GM23248 (cell line): ENCODE measurements around the gene SHROOM2. TPM values are rescaled to one million over a fixed set of nuclear protein-coding genes. Genes with fewer than 3 reads are reported as not detected.

Source experiments
- DNase-seq: peaks from one replicate; pipeline ENCODE4 v3.0.0-alpha.2; 2015
- H2AFZ ChIP-seq: fragments of 200-600 bp; sonication (generic); 2 replicates; pipeline ENCODE4 v1.6.1; 2016; ENCODE audit warnings: antibody characterized with exemption
- H3F3A ChIP-seq: fragments of 200-600 bp; sonication (generic); 2 replicates; pipeline ENCODE4 v1.6.1; 2016; ENCODE audit warnings: mild to moderate bottlenecking, antibody characterized with exemption, mixed run types; ENCODE audit not compliant: insufficient read depth
- H3K27ac ChIP-seq: fragments of 200-600 bp; sonication (generic); 2 replicates; pipeline ENCODE4 v1.5.1; 2016; ENCODE audit warnings: mild to moderate bottlenecking
- H3K27me3 ChIP-seq: fragments of 200-600 bp; sonication (generic); replicated peaks from 2 replicates; pipeline ENCODE4 v1.6.1; 2016; ENCODE audit warnings: mild to moderate bottlenecking; ENCODE audit not compliant: insufficient read depth
- H3K36me3 ChIP-seq: fragments of 200-600 bp; sonication (generic); 2 replicates; pipeline ENCODE4 v1.6.1; 2016; ENCODE audit warnings: low read depth, mild to moderate bottlenecking
- H3K4me1 ChIP-seq: fragments of 200-600 bp; sonication (generic); 2 replicates; pipeline ENCODE4 v1.6.1; 2016; ENCODE audit warnings: mild to moderate bottlenecking; ENCODE audit not compliant: insufficient read depth
- H3K4me2 ChIP-seq: fragments of 200-600 bp; sonication (generic); one replicate; pipeline ENCODE4 v1.6.1; 2016; ENCODE audit warnings: mild to moderate bottlenecking; ENCODE audit not compliant: unreplicated experiment
- H3K4me3 ChIP-seq: fragments of 200-600 bp; sonication (generic); 2 replicates; pipeline ENCODE4 v1.5.1; 2016; ENCODE audit warnings: mild to moderate bottlenecking
- H3K79me2 ChIP-seq: fragments of 200-600 bp; sonication (generic); 2 replicates; pipeline ENCODE4 v1.6.1; 2016; ENCODE audit warnings: mild to moderate bottlenecking; ENCODE audit not compliant: insufficient read depth
- H3K9ac ChIP-seq: fragments of 200-600 bp; sonication (generic); 2 replicates; pipeline ENCODE4 v1.6.1; 2016; ENCODE audit warnings: mild to moderate bottlenecking
- H3K9me2 ChIP-seq: fragments of 200-600 bp; sonication (generic); 2 replicates; pipeline ENCODE4 v1.6.1; 2016; ENCODE audit warnings: mixed run types, mild to moderate bottlenecking, moderate library complexity; ENCODE audit not compliant: insufficient read depth
- H3K9me3 ChIP-seq: fragments of 200-600 bp; sonication (generic); one replicate; pipeline ENCODE4 v1.6.1; 2017; ENCODE audit warnings: low read depth
- H4K20me1 ChIP-seq: fragments of 200-600 bp; sonication (generic); 2 replicates; pipeline ENCODE4 v1.6.0; 2016; ENCODE audit not compliant: insufficient read depth
- EZH2 ChIP-seq: fragments of 200-600 bp; sonication (generic); IDR thresholded peaks from 2 replicates; pipeline ENCODE4 v1.6.1; 2018; ENCODE audit warnings: antibody characterized with exemption, mild to moderate bottlenecking; ENCODE audit not compliant: insufficient read depth, poor library complexity, severe bottlenecking
- EZH2phosphoT487 ChIP-seq: fragments of 200-600 bp; sonication (generic); IDR thresholded peaks from 2 replicates; pipeline ENCODE4 v1.6.1; 2018; ENCODE audit warnings: antibody characterized with exemption, moderate library complexity, mild to moderate bottlenecking, low read depth; ENCODE audit not compliant: insufficient read depth
- WGBS, 2 experiments: methylation state at CpG; one replicate each; pipeline ENCODE4 v1.1.6; 2015 to 2017; ENCODE audit warnings: low lambda C conversion rate in 2 of 2, low coverage in 1 of 2; ENCODE audit errors: missing lambda C conversion rate in 2 of 2; 5-methylcytosine and 5-hydroxymethylcytosine counted together
- in situ Hi-C: fragments of 300-500 bp; cut with MboI; formaldehyde crosslinking; loops from 2 replicates; pipeline ENCODE4 v1.15.0; 2020
- polyA plus RNA-seq: library from polyadenylated mRNA; unstranded; fragments of >200 nt; fragmentation: Nextera tagmentation; extraction: Ambion mirVana; gene quantifications from 2 replicates; pipeline ENCODE4 v1.2.1, GENCODE V29; 2016
- total RNA-seq: library from RNA; depleted of rRNA; stranded (reverse); fragments of >200 nt; shearing (Covaris generic); gene quantifications from 2 replicates; pipeline ENCODE4 v1.2.3, GENCODE V29; 2014

SHROOM2 gene
- total and polyA plus RNA-seq, 2 experiments from 2014 or later = 0.22 to 0.63 TPM

GRCh38 chrX:9992061-9992460 lies 205.8 kb downstream of the SHROOM2 start:
- H3K79me2 ChIP-seq = no peaks in the 10 kb centered on the region
- no peaks in the 10 kb centered on the region for H3K27me3 ChIP-seq
- no peak overlapping the region for H3K27ac ChIP-seq
- no peaks in the 10 kb centered on the region for H3K36me3 ChIP-seq
- no peaks in the 10 kb centered on the region for H4K20me1 ChIP-seq
- H3F3A ChIP-seq = no peaks in the 10 kb centered on the region
- no peak overlapping the region for H3K4me2 ChIP-seq
- no peak overlapping the region for H2AFZ ChIP-seq
- H3K9me2 ChIP-seq = no peaks in the 10 kb centered on the region
- H3K4me3 ChIP-seq = no peak overlapping the region
- 94 to 97% methylated on average over 20 to 24 of the region's 28 CpGs for WGBS, 2 experiments
- H3K9ac ChIP-seq = no peak overlapping the region
- in situ Hi-C loops = no loop called here
- no peak for TF ChIP-seq EZH2
- no peak for TF ChIP-seq EZH2phosphoT487
- H3K4me1 ChIP-seq = no peaks in the 10 kb centered on the region
- no peak for DNase-seq
- H3K9me3 ChIP-seq = no peaks in the 10 kb centered on the region

- no peaks in the 10 kb centered on the region for H4K20me1 ChIP-seq
- H3K27me3 ChIP-seq = no peaks in the 10 kb centered on the region
- 91 to 98% methylated on average over 6 to 16 of the region's 18 CpGs for WGBS, 2 experiments
- TF ChIP-seq EZH2phosphoT487 (no peak), EZH2 (no peak)
- no peak overlapping the region for H3K4me2 ChIP-seq
- no peaks in the 10 kb centered on the region for H3K36me3 ChIP-seq
- no peaks in the 10 kb centered on the region for H3K4me1 ChIP-seq
- no peaks in the 10 kb centered on the region for H3K9me2 ChIP-seq
- no peak overlapping the region for H3K4me3 ChIP-seq
- no peaks in the 10 kb centered on the region for H3K9me3 ChIP-seq
- no peak overlapping the region for H3K9ac ChIP-seq
- H3K27ac ChIP-seq = no peak overlapping the region
- H3K79me2 ChIP-seq = no peaks in the 10 kb centered on the region
- no peak overlapping the region for H2AFZ ChIP-seq
- no peaks in the 10 kb centered on the region for H3F3A ChIP-seq
- DNase-seq = no peak
- in situ Hi-C loops = no loop called here
Measured at GRCh38 chrX:9992724-9993123, 206.5 kb downstream of the SHROOM2 start.

GRCh38 chrX:9995855-9996339 lies 209.7 kb downstream of the SHROOM2 start:
- no peak overlapping the region for H3K27ac ChIP-seq
- no peaks in the 10 kb centered on the region for H3K27me3 ChIP-seq
- TF ChIP-seq EZH2phosphoT487 = no peak
- TF ChIP-seq EZH2 = no peak
- no peaks in the 10 kb centered on the region for H3K9me2 ChIP-seq
- H3F3A ChIP-seq = no peaks in the 10 kb centered on the region
- H4K20me1 ChIP-seq = no peaks in the 10 kb centered on the region
- DNase-seq = peak; percentile 85
- H3K4me3 ChIP-seq = peak overlapping the region; percentile 34; the same call in 1 of the 2 replicates
- no peaks in the 10 kb centered on the region for H3K9me3 ChIP-seq
- H3K79me2 ChIP-seq = no peaks in the 10 kb centered on the region
- no peaks in the 10 kb centered on the region for H3K4me1 ChIP-seq
- no peak overlapping the region; the same call in 1 of the 2 replicates for H2AFZ ChIP-seq
- in situ Hi-C loops = loop anchor here (5.0 kb wide), 1 partner anchor 116 kb away; no protein-coding TSS in a partner anchor
- H3K4me2 ChIP-seq = no peak overlapping the region
- no peaks in the 10 kb centered on the region for H3K36me3 ChIP-seq
- 4% methylated on average over 18 of the region's 18 CpGs for WGBS, 2 experiments
- no peak overlapping the region for H3K9ac ChIP-seq

- H3K4me1 ChIP-seq = no peaks in the 10 kb centered on the region
- H3K4me3 ChIP-seq = no peak overlapping the region
- H3K27me3 ChIP-seq = no peaks in the 10 kb centered on the region
- no peaks in the 10 kb centered on the region for H3F3A ChIP-seq
- H3K9ac ChIP-seq = no peak overlapping the region
- H3K27ac ChIP-seq = no peak overlapping the region
- no peak overlapping the region for H3K4me2 ChIP-seq
- TF ChIP-seq EZH2phosphoT487 (no peak), EZH2 (no peak)
- no peaks in the 10 kb centered on the region for H4K20me1 ChIP-seq
- DNase-seq = no peak
- no peaks in the 10 kb centered on the region for H3K79me2 ChIP-seq
- no peak overlapping the region for H2AFZ ChIP-seq
- H3K36me3 ChIP-seq = no peaks in the 10 kb centered on the region
- WGBS, 2 experiments = 70 to 80% methylated on average over 6 to 8 of the region's 9 CpGs
- in situ Hi-C loops = loop anchor here (5.0 kb wide), 1 partner anchor 115 kb away; no protein-coding TSS in a partner anchor
- H3K9me2 ChIP-seq = no peaks in the 10 kb centered on the region
- H3K9me3 ChIP-seq = no peaks in the 10 kb centered on the region
Measured at GRCh38 chrX:9997041-9997440, 210.8 kb downstream of the SHROOM2 start.
